Measurements from ENCODE around the gene ASPHD2.

ASPHD2 gene

GRCh38 chr22:26446808-26447515, 17.9 kb downstream of the ASPHD2 start:
- no peak for DNase-seq
- ATAC-seq: no peak

DNA sequence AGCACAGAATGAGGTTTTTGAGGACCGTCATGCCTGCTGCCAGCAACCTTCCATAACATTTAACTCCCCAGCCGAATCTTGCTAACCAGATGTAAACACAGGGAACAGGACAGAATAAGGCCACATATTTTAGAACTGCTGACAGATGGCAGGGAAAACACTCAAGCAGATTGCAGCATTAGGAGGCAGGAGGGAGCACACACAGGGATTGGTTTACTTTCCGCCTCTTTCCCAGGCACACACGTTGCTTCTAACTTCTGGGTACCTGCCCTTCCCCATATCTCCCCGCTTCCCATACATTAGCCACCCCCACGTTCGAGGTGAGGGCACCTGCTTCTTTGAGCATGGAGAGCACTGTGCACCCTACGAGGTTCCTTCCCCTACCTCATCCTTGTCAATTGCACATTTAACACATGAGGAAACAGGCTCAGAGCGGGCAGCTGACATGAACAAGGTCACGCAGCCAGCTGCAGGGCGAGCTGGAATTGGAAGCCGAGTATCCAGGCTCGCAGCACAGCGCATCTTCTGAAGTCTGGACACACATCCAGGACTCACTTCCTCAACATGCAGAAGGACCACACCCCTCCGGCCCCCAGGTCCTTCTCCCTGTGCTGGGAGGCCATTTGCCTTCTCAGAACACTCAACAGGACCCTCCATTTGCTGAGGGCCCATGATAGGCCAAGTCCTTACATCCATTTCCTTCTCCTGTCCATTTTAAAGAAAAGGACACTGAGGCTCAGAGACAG, 18.7 kb downstream of the ASPHD2 start:
- no peak for DNase-seq
- no peak for ATAC-seq

DNA sequence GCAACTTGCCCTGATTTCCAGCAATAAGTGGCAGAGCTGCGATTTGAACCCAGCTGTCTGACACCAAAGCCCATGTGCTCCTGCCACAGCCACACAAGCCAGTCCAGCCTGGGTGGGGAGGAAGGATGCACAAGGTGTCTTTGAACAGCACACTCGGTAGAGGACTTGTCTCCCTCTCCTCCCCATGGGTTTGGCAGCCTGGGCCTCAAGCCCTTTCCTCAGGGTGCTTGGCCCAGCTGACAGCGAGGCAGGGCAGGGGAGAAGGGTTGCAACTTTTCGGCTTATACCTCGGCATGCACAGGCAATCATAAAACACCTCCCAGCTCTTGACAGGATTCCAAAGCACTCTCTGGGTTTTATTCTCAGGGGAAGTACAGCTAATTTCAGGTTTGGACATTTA, 19.3 kb downstream of the ASPHD2 start:
- DNase-seq (no peak), ATAC-seq (no peak)

DNA sequence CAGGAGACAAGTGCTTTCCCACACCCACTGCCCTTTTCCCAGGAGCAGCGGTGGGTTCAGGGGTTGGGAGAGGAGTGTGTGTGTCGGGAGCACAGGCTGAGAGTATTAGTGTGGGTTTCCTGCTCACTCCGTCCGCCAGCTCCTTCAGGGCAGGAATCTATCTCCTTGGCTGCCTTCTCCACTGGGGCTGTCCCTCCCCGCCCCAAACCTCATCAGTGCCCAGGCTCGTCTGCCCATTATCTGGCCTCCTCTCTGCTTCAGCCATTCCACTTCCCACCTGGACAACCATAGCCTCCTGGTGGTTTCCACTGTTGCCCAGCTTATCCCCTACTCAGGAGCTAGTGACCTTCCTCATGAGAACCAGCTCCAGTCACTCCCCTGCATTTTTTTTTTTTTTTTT, 19.9 kb downstream of the ASPHD2 start:
- no peak for ATAC-seq
- no peak for DNase-seq

DNA sequence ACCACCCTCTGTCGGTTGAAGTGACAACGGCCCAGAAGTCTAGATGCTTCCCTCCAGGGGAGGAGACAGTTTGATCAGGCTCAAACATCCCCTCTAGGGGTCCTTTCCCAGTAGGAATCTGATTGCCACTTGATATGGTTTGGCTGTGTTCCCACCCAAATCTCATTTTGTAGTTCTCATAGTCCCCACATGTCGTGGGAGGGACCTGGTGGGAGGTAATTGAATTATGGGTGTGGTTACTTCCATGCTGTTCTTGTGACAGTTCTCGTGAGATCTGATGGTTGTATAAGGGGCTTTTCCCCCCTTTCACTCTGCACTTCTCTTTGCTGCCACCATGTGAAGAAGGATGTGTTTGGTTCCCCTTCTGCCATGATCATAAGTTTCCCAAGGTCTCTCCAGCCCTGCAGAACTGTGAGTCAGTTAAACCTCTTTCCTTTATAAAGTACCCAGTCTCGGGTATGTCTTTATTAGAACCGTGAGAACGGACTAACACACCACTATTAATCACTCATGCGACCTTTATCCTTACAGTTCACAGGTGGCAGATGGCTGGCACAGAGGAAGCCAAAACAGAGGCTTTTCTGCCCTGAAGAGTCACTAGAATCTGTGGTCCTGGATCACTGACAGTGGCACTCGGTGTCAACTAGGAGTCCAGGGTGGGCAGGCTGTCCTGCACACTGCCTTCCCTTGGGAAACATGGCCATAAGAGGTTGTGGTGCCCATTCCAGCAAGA, 21.6 kb downstream of the ASPHD2 start:
- ATAC-seq (no peak), DNase-seq (no peak)

DNA sequence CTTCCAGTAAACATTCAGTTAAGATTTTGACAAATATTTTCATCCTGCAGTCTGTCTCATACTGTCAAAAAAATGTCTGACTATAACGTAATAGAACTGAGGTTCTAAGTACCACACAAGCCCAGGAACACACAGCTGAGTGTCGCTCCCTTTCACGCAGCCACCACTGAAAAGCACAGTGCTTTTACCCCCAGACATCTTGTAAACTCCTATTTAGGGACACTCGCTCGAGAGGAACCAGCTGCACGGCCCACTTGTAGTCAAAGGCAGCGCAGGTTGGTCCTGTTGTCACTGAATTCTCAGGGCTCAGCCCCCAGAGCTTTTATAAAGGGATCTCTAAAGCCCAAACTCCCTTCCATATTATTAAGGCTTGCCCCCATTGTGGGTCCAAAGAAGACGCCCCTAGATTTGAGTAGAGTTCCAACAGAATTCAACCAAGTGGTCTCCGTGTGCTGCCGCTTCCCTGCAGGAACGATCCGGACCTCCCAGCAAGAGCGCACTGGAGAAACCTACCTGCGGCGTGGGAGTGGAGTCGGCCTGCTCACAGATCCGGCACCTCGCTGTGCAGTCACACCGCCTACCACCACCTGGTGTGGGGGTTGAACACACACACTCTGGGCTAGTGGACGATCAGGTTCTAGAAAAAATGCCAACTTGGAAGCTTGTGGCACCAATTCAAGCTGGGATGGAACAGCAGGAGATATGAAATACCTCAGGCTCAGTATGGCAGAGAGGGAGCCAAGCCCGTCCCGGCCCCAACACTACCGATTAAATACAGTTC, 23.4 kb downstream of the ASPHD2 start:
- ATAC-seq (no peak), DNase-seq (no peak)

DNA sequence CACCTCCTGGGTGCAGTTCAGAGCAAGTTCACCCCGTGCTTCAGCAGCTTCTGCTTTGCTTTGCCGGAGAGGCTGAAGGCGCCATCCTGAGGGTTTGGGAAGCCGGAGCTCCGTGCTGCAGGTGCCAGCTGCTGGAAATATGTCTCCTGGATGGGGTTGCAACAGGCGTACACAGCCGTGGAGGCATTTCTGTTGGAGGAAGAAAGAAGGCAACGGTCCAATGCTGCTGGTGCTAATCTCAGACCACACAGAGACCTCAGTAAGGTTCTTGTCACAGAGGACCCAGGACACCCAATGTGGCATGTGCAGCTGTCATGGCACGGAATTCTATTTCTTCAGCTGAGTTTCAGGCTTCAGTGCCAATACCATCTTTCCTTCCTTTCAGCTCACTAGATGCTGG, 24.2 kb downstream of the ASPHD2 start:
- no peak for ATAC-seq
- DNase-seq: no peak

DNA sequence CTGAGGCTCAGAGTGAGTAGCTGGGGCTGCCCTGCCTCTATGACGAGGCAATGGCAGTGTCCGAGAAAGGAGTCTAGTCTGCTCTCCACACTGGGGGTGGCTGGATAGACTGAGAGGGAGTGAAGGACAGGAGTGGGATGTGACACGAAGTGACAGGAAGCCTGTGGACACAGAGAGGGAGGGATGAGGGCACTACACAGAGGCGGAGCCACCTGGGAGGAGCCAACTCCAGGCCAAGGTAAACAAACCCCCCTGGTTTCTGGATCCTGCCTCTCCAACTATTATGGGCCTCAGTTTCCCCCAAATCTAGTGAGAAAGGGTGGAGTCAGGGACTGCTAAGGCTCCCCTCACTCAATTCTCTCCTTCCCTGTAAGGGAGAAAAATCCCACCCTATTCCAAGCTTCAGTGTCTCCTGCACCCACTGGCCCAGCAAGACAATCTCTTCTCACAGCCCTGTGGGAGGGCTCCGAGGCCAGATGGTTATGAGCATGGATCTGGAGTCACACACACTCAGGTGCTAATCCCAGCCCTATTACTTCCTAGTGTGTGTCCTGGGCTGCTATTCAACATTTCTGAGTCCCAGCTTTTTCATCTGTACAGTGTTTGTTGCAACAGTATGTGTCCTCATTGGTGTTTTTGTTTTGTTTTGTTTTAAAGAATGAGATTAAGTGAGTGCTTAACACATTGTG, 24.9 kb downstream of the ASPHD2 start:
- ATAC-seq: no peak
- no peak for DNase-seq

- ATAC-seq: no peak
- no peak for DNase-seq
These were observed 28.7 kb downstream of the ASPHD2 start for GRCh38 chr22:26457661-26458272.

DNA sequence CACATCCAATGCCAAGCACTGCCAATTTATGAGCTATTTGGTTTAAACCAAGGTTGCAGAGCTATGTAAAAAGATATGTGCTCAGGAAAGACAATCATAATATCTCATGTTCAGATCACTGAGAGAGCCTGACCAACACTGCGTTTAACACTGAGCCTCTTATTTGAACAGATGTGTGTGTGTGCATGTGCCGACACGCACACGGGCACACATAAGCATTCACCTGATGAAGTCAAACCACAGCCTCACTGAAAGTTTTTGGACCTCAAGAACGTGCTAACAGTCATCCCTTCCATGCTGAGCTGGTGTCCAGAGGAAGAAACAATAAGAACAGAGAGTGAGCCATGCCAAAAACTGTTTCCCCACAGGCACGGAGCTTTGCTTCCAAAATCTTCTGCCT, 31.1 kb downstream of the ASPHD2 start:
- DNase-seq (no peak), ATAC-seq (no peak)

GRCh38 chr22:26461188-26461810, 32.2 kb downstream of the ASPHD2 start:
- DNase-seq (peak; percentile 69), ATAC-seq (no peak)

- no peak for DNase-seq
- ATAC-seq: no peak
These were observed 33.0 kb downstream of the ASPHD2 start for GRCh38 chr22:26462051-26462450.

- ATAC-seq (no peak), DNase-seq (no peak)
These were observed 33.6 kb downstream of the ASPHD2 start for GRCh38 chr22:26462641-26463040.

GRCh38 chr22:26463101-26463661, 34.1 kb downstream of the ASPHD2 start:
- no peak for DNase-seq
- ATAC-seq: no peak

GRCh38 chr22:26463688-26464087, 34.6 kb downstream of the ASPHD2 start:
- no peak for DNase-seq

GRCh38 chr22:26464312-26464711, 35.3 kb downstream of the ASPHD2 start:
- ATAC-seq: no peak
- no peak for DNase-seq

More at GRCh38 chr22:26463688-26464087, 34.6 kb downstream of the ASPHD2 start:
- no peak for ATAC-seq

DNA sequence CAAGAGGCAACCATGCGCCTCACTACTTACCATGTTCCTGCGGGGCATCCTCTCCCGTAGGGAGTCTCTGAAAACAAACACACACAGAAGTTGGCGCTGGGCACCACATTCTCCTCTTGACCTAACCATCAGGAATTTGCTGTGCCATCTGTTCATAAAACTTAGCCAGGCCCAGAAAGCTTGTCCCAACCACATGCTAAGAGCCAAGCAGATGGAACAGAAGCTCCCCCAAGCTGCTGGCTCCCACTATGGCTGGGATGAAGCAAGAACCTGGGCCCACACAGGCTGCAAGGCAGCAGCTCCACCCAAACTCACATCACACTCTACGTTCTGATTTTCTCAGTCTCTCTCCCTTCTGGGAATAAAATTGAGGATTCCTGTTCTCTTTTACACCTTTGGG, 37.1 kb downstream of the ASPHD2 start:
- ATAC-seq (no peak), DNase-seq (no peak)

GRCh38 chr22:26470807-26471206, 41.7 kb downstream of the ASPHD2 start:
- DNase-seq (no peak), ATAC-seq (no peak)

DNA sequence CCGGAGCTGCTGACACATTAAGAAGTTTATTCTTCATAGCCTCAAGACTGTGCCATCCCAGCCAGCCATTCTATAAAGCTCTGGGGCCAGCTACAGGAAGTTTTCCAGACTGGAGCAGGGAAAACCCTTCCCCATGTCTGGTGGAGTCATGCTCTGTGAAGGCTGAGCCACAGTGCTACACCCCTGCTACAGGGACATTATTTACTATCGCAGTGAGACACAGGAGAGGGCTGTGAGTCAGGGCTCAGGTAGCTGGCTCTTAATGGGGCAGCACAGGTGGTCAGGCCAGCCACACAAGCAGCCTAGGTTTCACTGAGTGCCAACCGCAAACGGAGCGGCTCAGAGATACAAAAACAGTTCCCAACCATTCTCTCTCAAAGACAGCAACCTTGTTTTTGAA, 42.5 kb downstream of the ASPHD2 start:
- ATAC-seq (no peak), DNase-seq (no peak)

- DNase-seq (no peak), ATAC-seq (no peak)
These were observed 45.6 kb downstream of the ASPHD2 start for GRCh38 chr22:26474682-26475081.
